Fibroblast of villous mesenchyme (primary cell): Measurements from ENCODE around the gene RASA3. TPM values are rescaled to one million over a fixed set of nuclear protein-coding genes. Genes with fewer than 3 reads are reported as not detected.
"Not testable (repeated sequence)": the region's sequence is repeated elsewhere in the genome, so short reads cannot be mapped to it uniquely, and the experiment has no call there.

Source experiments
- DNase-seq: peaks from one replicate; pipeline ENCODE4 v3.0.0-alpha.2; 2010; ENCODE audit warnings: low read depth
- H3K4me3 ChIP-seq: 2 replicates; pipeline ENCODE4 v1.5.1; 2011; ENCODE audit warnings: low read depth, mild to moderate bottlenecking, low read length
- total RNA-seq: library from RNA; depleted of rRNA; stranded (reverse); fragments of >200 nt; gene quantifications from 2 replicates; pipeline ENCODE4 v1.2.3, GENCODE V29; 2012
- TF ChIP-seq, protein P1 (sequence below): IDR thresholded peaks from 2 replicates; pipeline ENCODE4 v1.5.1; 2012; ENCODE audit warnings: low read depth, mild to moderate bottlenecking, low read length; ENCODE audit not compliant: insufficient read depth

RASA3 gene
- total RNA-seq, 1 donor: 34.1 TPM

GRCh38 chr13:114140906-114141250 is 8.5 kb upstream of the RASA3 start:
- no peak overlapping the region for H3K4me3 ChIP-seq
- TF ChIP-seq, protein P1, sequence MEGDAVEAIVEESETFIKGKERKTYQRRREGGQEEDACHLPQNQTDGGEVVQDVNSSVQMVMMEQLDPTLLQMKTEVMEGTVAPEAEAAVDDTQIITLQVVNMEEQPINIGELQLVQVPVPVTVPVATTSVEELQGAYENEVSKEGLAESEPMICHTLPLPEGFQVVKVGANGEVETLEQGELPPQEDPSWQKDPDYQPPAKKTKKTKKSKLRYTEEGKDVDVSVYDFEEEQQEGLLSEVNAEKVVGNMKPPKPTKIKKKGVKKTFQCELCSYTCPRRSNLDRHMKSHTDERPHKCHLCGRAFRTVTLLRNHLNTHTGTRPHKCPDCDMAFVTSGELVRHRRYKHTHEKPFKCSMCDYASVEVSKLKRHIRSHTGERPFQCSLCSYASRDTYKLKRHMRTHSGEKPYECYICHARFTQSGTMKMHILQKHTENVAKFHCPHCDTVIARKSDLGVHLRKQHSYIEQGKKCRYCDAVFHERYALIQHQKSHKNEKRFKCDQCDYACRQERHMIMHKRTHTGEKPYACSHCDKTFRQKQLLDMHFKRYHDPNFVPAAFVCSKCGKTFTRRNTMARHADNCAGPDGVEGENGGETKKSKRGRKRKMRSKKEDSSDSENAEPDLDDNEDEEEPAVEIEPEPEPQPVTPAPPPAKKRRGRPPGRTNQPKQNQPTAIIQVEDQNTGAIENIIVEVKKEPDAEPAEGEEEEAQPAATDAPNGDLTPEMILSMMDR: no peak
- no peak for DNase-seq

DNA sequence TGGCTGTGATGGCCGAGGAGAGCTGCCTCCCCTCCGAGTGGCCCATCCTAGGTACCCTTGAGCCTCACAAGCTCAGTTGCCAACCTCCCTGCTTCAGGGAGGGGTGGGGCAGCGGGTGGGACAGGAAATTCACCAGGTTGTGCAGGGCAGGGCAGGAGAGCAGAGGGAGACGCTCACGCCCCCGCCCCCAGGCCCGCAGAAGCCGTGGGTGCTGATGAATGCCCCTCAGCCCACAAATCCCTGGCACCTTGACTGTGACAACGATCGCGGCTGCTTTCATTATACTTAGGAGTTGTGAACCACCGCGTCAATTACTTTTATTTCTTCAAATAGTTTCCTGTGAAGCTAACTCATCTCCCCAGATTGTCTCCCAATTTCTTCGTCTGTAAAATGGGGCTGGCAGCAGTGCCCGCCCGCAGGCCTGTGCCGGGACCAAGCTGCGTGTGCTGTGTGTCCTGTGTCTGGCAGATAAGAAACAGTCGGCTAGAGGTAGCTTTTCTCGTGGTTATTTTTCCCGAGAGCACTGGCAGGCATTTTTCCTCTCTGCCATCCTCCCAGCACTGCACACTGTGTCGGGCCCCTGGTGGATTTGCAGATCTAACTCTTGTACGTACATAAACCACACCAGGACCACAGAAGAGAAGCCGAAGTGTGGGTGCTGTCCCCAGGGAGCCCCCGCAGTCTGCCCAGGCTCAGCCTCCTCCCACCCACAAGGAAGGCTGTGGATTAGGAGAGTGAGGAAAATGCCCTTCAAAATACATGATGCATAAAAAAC is 7.9 kb upstream of the RASA3 start:
- TF ChIP-seq, protein P1: no peak
- H3K4me3 ChIP-seq: no peak overlapping the region
- DNase-seq: no peak

GRCh38 chr13:114136576-114136975 is 4.2 kb upstream of the RASA3 start:
- TF ChIP-seq, protein P1: no peak
- no peak overlapping the region for H3K4me3 ChIP-seq
- DNase-seq: no peak

- DNase-seq: no peak
Measured at GRCh38 chr13:114135731-114136171, 3.3 kb upstream of the RASA3 start.

DNA sequence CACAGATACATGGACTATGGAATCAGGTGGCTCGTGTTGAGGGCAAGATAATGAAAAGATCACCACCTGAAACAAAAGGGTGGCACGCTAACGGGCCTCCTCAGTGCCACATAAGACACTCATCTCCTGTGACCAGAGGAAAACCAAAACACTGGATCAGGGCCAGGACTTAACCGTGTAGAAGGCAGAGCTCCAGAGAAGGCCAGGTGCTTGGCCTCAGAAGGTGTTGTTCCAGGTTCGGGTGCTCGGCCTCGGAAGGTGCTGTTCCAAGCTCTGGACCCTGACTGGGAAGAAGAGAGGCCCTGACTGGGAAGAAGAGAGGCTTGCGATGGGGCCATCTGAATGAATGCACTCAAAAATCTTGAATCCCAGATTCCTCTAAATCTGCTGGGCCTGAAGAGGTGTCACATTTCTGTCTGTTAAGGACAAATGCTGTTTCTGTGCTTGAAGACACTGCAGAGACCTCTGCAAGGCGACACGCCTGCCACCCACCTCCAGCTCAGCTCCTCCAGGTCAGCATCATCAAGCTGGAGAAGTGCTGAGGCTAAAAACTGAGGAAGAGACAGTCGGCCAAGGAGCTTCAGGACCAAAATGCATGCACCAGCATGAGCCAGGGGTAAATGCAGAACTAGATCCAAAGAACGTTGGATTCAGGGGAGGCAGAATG is 2.7 kb upstream of the RASA3 start:
- DNase-seq: no peak
- TF ChIP-seq, protein P1: no peak
- H3K4me3 ChIP-seq: no peak overlapping the region

More at GRCh38 chr13:114135731-114136171, 3.3 kb upstream of the RASA3 start:
- H3K4me3 ChIP-seq: no peak overlapping the region
- TF ChIP-seq, protein P1: no peak

DNA sequence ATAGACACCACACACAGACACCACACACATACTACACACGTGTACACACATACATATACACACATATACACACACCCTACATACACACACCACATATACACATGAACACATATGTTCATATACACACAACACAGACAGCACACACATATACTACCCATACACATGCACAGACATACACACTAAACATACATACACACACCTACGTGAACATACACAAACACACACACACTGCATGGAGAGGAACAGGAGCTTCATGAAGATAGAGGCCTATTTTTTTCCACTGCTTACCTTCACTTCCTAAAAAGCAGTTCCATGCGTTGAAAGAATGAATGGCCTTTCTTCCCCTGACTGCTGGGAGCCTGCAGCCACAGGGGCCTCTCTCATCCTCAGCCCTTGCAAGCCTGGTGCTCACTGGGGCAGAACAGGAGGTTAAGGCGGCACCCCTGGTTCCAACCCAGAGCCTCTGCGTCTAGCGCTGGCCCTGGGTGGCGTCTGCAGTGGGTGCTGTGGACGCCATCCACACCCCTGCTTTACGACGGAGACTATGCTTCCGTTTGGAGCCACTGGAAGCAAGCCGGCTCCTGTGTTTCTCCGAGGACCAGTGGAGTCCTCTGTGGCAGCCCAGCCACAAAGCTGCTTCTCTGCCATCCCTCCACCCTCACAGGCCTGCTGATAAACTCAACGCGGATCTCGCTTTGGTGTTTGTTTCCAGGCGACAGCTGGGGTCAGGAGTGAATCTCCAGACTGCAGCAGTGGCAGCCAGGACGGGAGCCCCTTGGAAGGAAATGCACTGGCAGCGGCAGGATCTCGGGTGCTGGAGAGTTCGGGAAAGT is 1.9 kb upstream of the RASA3 start:
- TF ChIP-seq, protein P1: no peak
- no peak overlapping the region for H3K4me3 ChIP-seq
- no peak for DNase-seq

- not testable (repeated sequence) for H3K4me3 ChIP-seq, DNase-seq
Measured at GRCh38 chr13:114133552-114133951, 1.1 kb upstream of the RASA3 start.

- not testable (repeated sequence) for DNase-seq, H3K4me3 ChIP-seq
Measured at GRCh38 chr13:114133126-114133525, 703 bp upstream of the RASA3 start.
